HS-27A (cell line): Measurements from ENCODE around the gene ROR2.

ENCODE experiments used
- DNase-seq: peaks from one replicate; pipeline ENCODE4 v3.0.0-alpha.2; 2012; ENCODE audit warnings: low read depth, missing footprints

ROR2 gene

DNA sequence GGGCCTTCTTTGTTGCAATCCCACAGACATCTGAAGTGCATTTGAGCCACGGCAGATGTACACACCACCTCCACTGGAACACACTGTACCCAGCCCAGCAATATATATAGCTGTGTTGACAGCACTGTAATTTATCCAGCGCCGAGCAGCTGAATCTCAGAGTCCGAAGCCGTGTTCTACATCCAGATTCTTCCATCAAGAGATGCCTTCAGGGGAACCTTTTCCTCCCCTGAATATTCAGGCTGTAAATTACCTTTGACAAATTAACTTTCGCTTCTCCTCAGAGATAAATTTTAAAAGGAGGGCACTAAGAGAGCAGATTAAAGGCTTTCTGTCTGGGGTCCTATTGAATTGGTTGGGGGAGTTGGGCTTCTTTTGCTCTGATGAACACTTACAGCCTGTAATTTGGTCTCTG, 76.4 kb downstream of the ROR2 start:
- no peak for DNase-seq

DNA sequence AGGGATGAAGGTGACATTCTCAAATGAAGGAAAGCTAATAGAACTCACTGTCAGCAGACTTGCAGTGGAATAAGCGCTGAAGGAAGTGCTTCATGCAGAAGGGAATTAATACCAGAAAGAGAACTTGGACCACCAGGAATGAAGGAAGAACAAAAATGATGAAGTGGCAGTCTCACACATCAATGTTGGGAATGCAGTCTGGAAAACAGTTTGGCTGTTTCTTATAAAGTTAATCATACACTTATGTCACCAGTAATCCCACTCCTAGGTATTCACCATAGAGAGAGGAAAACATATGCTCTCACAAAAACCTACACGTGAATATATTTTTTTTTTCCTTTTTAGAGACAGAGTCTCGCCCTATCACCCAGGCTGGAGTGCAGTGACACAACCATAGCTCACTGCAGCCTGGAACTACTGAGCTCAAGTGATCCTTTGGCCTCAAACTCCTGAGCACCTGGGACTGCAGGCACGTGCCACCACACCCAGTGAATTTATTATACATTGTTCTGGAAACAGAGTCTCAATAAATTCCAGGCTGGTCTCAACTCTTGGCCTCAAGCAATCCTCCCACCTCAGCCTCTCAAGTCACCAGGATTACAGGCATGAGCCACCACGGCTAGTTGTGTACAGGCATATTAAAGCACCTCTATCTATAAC, 81.2 kb downstream of the ROR2 start:
- DNase-seq, result no peak

DNA sequence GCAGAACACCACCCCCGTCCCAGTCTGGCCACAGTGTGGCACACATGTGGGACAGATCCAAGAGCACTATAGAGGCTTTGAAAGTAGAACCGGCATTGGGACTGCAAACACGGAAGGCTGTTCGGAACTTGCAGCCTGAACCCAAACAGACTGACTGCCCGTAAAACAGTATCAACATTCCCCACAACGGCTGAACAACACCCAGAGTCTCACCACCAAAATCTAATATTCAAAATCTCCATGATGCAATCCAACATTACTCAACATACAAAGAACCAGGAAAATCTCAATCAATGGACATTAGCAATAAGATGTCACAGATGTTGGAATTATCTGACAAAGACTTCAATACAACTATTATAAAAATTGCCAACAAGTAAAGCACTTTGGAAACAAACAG, 82.3 kb downstream of the ROR2 start:
- DNase-seq, result no peak

DNA sequence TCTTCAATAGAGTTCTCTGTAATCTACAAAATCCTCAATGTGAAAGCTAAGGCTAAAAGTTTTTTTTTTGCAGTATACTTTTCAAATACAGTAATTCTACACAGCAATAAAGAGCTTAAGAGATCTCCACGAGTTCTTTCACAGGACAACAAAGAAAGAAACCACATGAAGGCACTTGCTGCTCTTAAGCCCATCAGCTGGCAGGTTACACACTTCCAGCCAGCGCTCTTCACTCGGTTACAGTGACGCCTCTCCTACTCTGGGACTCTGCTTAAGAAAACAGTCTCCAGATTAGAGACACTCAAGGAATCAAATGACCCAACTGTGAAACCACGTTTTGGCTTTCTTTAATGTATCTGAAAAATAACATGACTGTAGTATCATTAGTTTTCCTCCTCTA, 85.0 kb downstream of the ROR2 start:
- DNase-seq, result no peak

DNA sequence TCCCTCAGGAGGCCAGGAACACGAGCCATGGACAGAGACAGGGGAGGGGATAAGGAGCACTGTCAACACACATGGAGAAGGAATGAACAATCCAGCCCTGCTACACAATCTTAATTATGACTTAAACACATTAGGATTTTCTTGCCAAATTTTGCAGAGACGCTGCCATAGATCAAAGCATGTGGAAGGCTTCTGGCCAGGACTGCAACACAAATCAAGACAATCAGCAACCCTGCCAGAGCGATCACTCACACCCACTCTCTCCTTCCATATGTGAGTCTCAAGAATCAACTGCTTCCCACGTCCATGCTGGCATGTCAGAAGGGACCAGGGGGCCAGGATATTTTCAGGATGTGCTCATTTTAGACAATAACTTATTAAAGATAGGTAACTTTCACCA, 85.6 kb downstream of the ROR2 start:
- no peak for DNase-seq

DNA sequence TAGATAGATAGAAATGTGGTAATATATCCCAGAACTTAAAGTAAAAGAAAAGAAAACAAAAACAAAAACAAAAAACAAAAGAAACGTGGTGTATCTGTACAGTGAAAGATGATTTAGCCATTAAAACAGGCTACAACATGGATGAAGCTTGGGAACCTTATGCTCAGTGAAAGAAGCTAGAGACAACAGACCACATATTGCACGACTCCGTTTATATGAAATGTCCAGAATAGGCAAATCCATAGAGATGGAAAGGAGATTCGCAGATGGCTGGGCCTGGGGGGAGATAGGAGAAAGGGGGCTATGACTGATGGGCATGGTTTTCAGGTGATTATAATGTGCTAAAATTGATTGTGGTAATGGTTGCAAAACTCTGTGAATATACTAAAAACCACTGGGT, 86.6 kb downstream of the ROR2 start:
- DNase-seq, result no peak

DNA sequence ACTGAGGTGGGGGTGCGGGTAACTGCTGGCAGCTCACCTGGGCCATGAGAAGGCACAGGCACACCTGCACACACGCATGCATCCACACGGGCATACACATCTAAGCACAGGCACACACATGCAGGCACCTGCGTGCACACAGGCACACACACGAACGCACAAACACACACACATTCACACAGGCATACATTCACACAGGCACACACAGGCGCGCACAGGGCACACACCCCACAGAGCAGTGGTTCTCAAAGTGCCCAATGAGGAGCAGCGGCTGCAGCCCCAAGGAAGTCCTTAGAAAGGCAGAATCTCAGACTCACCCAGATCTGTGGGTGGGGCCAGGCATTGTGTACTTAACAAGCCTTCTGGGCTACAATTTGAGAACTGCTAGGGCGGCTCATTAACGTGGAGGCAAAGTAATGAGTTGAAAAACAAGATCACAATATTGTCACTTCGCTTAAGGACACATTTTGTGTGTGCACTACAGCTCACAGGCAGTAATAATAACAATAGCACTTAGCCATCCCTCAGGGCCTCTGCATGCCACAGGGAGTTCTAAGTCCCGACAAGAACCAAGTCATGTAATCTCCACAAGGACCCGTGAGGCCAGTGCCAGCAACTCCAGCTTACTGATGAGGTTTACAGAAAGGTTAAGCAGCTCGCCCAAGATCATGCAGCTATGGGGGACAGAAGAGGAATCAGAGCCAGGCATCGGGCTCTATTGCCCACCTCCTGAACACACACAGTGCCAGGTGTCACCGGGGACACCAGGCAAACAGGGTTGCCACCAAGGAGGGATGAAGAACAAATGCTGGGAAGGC, 91.6 kb downstream of the ROR2 start:
- DNase-seq, result no peak

DNA sequence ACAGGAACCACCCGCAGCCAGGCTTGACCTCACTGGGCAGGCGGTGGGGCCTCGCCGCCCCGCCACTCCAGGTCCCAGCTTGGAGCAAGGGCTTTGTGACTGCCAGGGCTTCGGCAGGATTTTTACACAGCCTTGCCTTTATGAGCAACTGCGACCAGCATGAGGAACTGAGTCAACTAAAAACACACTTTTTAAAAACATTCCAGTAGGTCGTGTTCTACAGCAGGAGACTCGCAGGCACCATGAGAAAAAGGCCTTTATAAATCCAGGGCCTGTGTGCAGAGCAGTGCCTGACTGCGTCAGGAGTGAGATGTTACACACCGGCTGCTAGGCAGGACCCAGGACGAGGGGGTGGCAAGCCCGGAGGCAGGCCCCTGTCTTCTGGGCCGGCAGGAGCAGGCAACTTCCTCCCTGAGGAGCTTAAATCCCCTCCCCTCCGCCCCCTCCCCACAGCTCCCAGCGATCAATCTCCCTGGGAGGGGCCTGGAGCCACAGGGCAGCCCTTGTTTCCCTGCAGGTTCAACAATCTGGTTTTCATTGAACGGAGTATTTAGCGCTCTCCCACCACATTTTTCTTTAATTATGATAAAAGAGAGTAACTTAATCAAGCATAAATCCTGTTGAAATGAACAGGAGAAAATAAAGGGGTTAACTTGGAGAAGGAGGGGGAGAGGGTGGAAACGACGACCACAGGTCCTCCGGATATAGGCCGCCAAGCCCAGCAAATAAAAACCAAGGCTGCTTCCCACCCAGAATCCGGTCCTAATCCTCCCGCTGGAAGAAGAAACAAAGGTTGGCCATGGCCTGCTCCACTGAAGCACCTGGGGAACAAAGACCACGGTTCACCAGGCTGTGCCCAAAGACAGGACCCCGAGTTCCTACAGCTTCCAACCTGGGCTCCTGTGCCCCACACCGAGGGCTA, 92.5 kb downstream of the ROR2 start:
- DNase-seq, result no peak

DNA sequence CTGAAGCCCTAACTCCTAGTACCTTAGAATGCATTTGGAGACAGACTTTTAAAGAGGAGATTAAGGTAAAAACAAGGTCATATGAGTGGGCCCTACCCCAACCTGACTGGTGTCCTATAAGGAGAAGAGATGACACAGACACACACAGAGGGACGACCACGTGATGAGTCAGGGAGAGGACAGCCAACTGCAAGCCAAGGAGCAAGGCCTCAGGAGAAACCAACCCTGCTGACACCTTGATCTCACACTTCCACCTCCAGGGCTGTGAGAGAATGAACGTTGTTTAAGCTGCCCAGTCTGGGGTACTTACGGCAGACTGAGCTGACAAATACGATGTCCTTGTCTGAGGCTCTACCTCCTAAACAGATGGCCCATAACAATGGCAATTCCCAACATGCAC, 93.6 kb downstream of the ROR2 start:
- DNase-seq, result no peak

DNA sequence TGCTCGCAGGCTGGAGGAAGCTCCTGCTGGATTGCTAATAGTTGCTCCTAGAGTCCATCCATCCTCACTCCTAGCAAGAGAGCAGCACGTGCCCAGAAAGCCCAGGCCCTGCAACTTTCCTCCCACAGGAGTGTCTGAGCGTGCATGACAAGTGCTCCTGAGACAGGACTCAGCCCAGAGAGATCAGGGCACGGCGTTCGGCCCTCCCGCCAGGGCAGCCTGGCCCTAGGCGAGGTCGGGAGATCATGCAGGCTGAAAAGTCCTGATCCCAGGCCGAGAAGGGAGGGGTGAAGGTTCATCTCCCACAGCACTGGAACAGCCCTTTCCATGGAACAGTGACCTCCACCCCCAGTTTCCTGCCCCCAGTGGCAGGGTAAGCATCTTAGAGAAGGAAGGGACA, 94.8 kb downstream of the ROR2 start:
- no peak for DNase-seq

DNA sequence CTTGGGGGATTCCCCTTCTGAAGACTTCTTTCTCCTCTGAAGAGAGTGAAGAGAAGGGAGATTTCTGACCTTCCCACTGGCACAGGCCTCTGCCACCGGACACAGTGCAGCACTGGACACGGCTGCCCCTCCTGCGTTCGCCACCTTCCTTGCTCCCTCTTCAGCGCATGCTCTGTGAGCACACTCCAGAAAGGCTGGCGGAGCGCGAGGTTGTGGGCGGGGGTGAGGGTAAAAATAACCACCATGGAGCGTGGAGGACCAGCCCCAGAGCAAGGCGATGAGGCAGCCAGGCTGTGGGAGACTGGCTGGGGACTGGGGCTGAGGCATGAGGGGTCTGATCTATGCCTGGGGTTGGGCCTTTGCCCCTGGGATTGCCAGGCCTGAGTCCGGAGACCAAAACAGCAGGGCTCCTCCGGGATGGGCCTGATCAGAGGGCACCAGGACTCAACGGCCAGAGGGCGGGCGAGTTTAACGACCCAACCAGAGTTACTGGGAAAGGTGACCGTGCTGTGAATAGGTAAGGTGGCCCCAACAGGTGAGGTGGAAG, 97.2 kb downstream of the ROR2 start:
- DNase-seq, result no peak

DNA sequence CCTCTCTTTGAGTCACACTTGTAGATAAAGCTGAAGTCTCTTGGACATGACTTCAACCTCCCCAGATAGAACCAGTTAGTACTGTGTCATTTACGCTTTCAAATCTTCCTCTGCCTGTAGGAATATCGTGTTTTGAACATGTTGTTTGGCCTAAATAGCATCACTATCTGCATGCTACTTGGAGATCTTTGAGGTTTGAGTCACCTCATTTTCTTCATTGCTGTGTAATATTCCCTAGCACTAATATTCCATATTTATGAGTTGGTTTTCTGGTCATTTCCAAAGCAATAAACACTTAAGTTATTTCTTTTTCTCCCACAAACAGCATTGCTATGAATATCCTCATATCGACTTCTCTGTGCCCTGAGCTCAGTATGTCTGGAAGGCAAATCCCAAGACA, 100.3 kb downstream of the ROR2 start:
- DNase-seq, result no peak

DNA sequence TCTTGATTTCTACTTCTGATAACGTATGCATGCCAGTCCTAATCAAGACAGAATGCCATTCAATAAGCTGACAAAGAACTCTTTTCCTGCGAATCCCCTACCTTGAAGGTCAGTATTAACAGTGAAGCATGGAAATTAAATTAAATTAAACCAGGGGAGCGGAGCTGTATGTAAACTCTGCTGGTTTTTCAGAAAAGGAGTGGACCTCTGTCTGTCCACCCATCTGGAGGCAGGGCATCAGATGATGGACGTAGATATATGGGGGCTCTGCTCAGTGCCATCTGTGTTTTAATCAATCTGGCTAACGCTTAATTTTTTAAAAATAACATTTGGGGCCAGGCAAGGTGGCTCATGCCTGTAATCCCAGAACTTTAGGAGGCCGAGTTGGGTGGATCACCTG, 101.9 kb downstream of the ROR2 start:
- no peak for DNase-seq

DNA sequence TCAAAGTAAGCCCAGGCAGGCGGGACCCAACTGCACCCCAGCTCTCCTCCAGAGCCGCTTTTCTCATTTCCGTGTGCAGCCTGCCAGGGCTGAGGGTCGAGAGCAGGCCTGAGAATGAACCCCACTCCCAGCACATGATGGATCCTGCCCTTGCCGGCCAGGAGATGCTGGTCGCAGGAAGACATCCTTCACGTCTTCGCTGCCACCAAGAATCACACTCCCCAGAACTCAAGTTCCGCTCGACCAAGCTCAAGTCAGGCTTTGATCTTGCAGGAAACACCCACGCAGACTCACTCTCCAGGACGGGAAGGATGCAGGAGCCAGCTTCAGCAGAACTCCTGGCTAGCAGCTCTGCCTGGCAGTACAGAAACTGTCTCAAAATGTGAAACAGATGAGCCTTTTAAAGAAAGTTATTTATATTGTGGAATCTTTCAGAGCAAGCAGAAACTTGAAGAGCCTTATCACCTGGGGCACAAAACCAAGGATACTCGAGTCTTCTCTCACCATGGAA, 102.4 kb downstream of the ROR2 start:
- DNase-seq, result no peak

DNA sequence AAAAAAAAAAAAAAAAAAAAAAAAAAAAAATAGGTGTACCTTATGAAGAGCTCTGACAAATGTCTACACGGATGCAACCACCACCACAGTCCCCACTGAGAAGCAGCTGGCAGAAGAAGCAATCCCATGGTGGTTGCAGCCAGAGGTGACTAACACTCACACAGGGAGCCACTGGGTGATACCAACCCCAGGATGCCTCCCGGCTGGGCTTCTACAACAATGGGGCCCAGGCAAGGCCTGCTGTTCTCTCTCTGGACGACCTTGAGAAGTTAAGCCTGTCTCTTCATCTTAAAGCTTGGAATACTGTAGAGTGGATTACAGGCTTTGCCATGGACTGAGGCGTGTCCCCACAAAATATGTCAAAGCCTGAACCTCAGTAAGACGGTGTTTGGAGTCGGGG, 104.1 kb downstream of the ROR2 start:
- DNase-seq, result no peak

DNA sequence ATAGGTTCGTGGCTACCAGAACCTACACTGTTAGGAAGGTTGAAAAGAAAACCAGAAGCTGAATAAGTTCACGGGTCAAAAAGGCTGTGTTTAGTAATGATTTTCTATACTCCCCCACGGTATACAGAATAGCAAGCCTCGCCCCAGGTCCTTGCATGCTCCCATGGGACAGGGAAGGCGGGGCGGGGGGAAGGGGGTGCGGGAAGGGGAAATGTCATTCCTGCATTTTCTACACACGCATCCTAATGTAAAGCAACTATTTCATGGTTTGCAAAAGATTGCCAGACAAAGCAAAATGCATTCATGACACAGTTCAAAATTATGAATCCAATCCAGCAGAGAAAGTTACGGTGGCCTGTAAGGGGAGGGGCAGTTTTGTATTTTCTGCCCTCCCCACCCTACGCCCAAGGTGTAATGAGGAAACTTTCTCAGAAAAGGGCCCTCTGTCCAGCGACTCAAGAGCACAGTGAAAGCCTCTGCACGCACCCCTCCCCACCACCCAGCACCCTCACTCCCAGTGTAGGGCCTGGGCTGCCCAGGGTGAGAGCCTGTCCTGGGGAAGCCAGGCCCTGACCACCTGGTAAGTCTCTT, 105.2 kb downstream of the ROR2 start:
- DNase-seq, result no peak

DNA sequence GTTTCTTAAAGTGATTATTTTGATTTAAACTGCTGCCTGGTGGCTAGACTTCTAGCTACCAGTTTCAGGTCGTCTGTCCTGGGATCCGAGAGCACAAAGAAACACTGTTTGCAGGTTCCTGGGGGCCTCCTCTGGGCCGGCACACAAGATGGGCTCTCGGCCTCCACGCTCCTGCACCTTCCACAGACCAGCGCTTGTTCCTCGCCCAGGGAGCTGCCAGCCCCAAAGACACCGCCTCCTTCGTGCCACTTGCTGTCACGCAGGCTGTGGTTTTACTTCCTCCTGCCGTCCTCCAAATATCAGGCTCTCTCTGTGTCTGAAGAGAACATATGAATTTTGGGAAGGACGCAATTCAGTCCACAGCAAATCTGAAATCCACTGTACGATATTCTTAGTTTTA, 105.8 kb downstream of the ROR2 start:
- DNase-seq, result no peak

DNA sequence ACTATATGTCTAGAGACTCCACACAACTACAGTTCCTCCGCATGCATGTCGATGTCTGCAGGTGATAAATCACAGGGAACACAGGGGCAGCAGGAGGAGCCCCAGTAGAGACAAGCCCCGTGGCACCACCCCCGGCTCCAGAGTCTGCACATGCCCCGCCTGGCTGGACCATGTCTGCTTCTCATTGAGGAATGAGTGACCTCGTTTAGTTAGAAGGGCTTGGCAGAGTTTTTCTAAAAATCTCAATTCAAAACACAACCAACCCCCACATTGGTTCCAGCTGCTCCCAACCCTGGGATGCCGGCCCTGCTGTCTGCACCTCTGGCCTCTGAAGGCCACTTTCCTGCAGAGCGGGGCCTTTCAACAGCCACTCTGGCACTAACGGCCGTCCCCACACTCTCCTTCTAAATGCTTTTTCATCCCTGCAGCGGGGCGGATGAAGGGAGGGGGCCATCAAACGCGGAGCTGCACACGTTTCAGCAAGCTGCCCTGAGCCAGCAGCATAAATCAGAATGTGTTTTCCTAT, 106.3 kb downstream of the ROR2 start:
- DNase-seq, result no peak

DNA sequence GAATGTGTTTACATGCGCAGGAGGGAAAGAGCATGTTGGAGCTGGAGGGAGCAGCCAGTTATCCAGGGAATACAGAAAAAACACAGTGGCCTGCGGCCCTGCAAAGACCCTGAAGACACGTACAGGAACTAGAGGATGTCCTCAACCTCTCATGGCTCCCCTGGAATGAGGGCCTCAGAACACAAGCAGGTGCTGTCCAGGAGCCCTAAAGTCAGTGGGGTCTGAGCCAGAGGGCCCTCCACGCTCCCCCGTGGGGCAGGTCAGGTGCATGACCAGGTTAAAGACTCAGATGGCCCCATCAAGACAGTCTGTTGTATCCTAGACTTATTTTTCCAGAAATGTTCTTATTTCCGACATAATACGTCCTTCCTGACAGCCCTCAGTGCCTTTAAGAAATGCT, 106.9 kb downstream of the ROR2 start:
- no peak for DNase-seq

DNA sequence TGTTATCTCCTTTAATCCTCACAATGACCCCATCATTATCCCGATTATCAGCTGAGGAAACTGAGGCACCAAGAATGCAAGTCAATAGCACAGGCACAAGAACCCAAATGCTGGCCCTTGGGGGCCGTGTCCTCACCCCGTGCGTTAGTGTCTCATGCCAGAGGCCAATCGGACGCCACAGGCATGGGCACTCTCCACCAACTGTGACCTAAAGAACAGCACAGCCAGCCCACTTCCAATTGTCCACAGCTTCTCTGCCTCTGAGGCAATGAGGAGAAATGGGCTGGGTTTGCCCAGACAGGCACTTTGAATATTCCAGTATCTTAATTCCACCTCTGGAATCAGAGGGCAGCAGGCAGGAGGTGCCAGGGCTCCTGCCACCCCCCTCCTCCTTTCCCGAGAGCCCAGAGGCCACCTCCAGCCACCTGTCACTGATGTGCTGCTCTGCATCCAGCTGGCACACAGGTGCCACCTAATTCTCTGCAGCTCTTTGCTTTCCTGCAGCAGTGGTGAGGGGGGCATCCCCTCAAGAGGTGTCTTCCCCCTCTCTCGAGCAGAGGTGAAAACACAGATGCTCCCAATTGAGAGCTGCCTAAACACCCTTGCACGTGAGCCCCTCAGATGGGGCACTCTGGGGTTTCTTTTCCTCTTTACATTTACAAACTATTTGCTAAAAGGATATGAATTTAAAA, 107.5 kb downstream of the ROR2 start:
- no peak for DNase-seq

DNA sequence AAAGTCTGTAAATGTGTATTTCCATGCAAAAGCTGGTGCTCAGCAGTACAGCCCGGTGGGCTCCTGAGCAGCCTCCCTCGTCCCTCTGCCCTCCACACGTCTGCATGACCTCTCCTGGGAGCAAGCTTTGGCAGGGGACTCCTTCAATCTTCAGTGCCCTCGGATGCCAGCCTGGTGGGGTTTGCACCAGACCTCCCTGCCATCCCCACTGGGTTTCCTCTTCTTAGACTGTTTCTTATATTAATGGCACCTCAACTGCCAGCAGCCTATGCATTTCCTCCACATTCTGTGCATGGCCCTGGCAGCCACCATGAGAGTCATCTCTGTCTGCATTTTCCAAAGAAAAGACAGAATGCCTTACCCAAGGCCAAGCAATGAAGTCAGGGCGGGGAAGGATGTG, 108.4 kb downstream of the ROR2 start:
- no peak for DNase-seq
